ENCODE results near the gene CLCN3. TPM values are rescaled to one million over a fixed set of nuclear protein-coding genes. Genes with fewer than 3 reads are reported as not detected.

The CLCN3 gene
- total and polyA plus RNA-seq, 9 of the 15 experiments (the other 6 are each of a cell fraction or from before 2014, with no cell fraction given) = 12.7 to 60.6 (median 38.5) TPM

DNA sequence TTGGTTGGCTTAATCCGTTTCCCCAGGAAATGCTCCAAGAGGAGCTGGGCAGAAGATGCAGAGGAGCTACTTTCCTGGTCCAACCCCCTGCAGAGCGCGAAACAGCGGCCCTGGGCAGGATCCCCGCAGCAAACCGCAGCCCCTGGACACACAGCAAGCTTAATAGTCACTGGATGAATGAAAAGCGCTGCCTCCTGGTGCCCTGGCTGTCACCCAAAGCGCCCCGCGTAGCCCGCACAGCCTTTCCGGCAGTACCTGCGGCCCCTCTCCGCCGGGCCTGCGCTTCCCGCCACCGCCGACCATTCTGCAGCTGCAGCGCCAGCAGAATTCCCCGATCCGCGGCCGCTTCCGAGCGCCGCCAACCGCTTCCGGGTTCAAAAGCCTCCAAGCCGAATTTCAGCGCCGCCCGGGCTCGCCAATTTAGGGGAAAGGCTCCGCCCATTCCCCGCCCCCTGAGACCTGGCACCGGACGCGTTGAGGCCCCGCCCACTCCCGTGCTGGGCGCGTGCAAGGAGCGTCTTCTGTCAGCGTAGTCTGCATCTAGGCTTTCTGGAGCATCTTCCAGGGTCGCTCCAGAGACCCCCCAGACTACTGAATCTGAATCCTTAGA, 137.3 kb downstream of the CLCN3 start, which contains the start of gene HPF1 (continued):
- TF ChIP-seq, protein P1, sequence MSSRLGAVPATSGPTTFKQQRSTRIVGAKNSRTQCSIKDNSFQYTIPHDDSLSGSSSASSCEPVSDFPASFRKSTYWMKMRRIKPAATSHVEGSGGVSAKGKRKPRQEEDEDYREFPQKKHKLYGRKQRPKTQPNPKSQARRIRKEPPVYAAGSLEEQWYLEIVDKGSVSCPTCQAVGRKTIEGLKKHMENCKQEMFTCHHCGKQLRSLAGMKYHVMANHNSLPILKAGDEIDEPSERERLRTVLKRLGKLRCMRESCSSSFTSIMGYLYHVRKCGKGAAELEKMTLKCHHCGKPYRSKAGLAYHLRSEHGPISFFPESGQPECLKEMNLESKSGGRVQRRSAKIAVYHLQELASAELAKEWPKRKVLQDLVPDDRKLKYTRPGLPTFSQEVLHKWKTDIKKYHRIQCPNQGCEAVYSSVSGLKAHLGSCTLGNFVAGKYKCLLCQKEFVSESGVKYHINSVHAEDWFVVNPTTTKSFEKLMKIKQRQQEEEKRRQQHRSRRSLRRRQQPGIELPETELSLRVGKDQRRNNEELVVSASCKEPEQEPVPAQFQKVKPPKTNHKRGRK (tag; IDR thresholded peaks at IDR 0.05) = no peak
- TF ChIP-seq GTF2F1 (IDR thresholded peaks at IDR 0.05; ENCODE audit: low read depth, low read length) = no peak
- no peak for TF ChIP-seq HDAC3 (IDR thresholded peaks at IDR 0.05; ENCODE audit: borderline replicate concordance, partially characterized antibody)
- no peak for TF ChIP-seq ATF1 (CRISPR knock-in tag; IDR thresholded peaks at IDR 0.05)
- TF ChIP-seq ATF1 (tag; IDR thresholded peaks at IDR 0.05) = peak; percentile 67
- TF ChIP-seq, protein P2, sequence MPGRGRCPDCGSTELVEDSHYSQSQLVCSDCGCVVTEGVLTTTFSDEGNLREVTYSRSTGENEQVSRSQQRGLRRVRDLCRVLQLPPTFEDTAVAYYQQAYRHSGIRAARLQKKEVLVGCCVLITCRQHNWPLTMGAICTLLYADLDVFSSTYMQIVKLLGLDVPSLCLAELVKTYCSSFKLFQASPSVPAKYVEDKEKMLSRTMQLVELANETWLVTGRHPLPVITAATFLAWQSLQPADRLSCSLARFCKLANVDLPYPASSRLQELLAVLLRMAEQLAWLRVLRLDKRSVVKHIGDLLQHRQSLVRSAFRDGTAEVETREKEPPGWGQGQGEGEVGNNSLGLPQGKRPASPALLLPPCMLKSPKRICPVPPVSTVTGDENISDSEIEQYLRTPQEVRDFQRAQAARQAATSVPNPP (IDR thresholded peaks at IDR 0.05; ENCODE audit: borderline replicate concordance, insufficient read depth, insufficient read length) = no peak
- peak in 1 of 2 experiments; percentile 94; a peak in 2 of 4 replicates for TF ChIP-seq SRF (CRISPR knock-in tag; IDR thresholded peaks at IDR 0.05)
- no peak for TF ChIP-seq TCFL5 (CRISPR knock-in tag; conservative IDR thresholded peaks at IDR 0.05)
- no peak for TF ChIP-seq PTBP1 (IDR thresholded peaks at IDR 0.05; ENCODE audit: low read depth, low read length)
- no peak for TF ChIP-seq ZNF121 (CRISPR knock-in tag; conservative IDR thresholded peaks at IDR 0.05)
- TF ChIP-seq KLF1 (tag; IDR thresholded peaks at IDR 0.05) = no peak
- TF ChIP-seq ZNF444 (CRISPR knock-in tag; IDR thresholded peaks at IDR 0.05) = no peak
- TF ChIP-seq PPARD (CRISPR knock-in tag; IDR thresholded peaks at IDR 0.05) = no peak
- TF ChIP-seq MCM3 (IDR thresholded peaks at IDR 0.05) = no peak
- TF ChIP-seq MECOM (CRISPR knock-in tag; IDR thresholded peaks at IDR 0.05) = no peak
- TF ChIP-seq, protein P3, sequence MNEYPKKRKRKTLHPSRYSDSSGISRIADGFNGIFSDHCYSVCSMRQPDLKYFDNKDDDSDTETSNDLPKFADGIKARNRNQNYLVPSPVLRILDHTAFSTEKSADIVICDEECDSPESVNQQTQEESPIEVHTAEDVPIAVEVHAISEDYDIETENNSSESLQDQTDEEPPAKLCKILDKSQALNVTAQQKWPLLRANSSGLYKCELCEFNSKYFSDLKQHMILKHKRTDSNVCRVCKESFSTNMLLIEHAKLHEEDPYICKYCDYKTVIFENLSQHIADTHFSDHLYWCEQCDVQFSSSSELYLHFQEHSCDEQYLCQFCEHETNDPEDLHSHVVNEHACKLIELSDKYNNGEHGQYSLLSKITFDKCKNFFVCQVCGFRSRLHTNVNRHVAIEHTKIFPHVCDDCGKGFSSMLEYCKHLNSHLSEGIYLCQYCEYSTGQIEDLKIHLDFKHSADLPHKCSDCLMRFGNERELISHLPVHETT (CRISPR knock-in tag; conservative IDR thresholded peaks at IDR 0.05 in 1 of 2, IDR thresholded peaks at IDR 0.05 in 1 of 2) = 0 out of 4 replicates have a peak, but pooled peaks of 1 of the 2 experiments have one; percentile 37
- no peak for TF ChIP-seq ZNF707 (CRISPR knock-in tag; conservative IDR thresholded peaks at IDR 0.05)
- no peak for TF ChIP-seq ZNF830 (CRISPR knock-in tag; IDR thresholded peaks at IDR 0.05)
- TF ChIP-seq MAZ (CRISPR knock-in tag; conservative IDR thresholded peaks at IDR 0.05 in 1 of 2, IDR thresholded peaks at IDR 0.05 in 1 of 2) = peak; percentile 39 to 70; a peak in 2 of 4 replicates
- TF ChIP-seq, protein P4, sequence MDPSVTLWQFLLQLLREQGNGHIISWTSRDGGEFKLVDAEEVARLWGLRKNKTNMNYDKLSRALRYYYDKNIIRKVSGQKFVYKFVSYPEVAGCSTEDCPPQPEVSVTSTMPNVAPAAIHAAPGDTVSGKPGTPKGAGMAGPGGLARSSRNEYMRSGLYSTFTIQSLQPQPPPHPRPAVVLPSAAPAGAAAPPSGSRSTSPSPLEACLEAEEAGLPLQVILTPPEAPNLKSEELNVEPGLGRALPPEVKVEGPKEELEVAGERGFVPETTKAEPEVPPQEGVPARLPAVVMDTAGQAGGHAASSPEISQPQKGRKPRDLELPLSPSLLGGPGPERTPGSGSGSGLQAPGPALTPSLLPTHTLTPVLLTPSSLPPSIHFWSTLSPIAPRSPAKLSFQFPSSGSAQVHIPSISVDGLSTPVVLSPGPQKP (CRISPR knock-in tag; IDR thresholded peaks at IDR 0.05) = no peak
- no peak for TF ChIP-seq OTX1 (CRISPR knock-in tag; IDR thresholded peaks at IDR 0.05)
- no peak; the same call in 1 of the 2 replicates for TF ChIP-seq TOE1 (IDR thresholded peaks at IDR 0.05; ENCODE audit: borderline replicate concordance)
- TF ChIP-seq TOE1 (CRISPR knock-in tag; IDR thresholded peaks at IDR 0.05; ENCODE audit: borderline replicate concordance, low read depth) = no peak
- TF ChIP-seq NR1H2 (CRISPR knock-in tag; IDR thresholded peaks at IDR 0.05) = no peak

All from K562 (cell line).